NK-92 (cell line): ENCODE measurements around the gene CR1.
"Not testable (repeated sequence)": the region's sequence is repeated elsewhere in the genome, so short reads cannot be mapped to it uniquely, and the experiment has no call there.

Experiments used
- DNase-seq: peaks from one replicate; lab custom pipeline; 2025; ENCODE audit not compliant: unreplicated experiment; lab: John Stamatoyannopoulos, UW

Gene CR1

GRCh38 chr1:207669528-207670009 is 173.6 kb downstream of the CR1 start:
- no peak for DNase-seq

GRCh38 chr1:207670192-207670591 is 174.2 kb downstream of the CR1 start:
- no peak for DNase-seq

GRCh38 chr1:207670997-207671396 is 175.0 kb downstream of the CR1 start:
- DNase-seq = no peak

GRCh38 chr1:207672522-207673130 is 176.7 kb downstream of the CR1 start:
- DNase-seq = no peak

GRCh38 chr1:207673399-207673798 is 177.4 kb downstream of the CR1 start:
- no peak for DNase-seq

- no peak for DNase-seq
Observed at GRCh38 chr1:207676153-207676552, 180.2 kb downstream of the CR1 start.

- not testable (repeated sequence) for DNase-seq
Observed at GRCh38 chr1:207680590-207681388, 184.8 kb downstream of the CR1 start.

GRCh38 chr1:207682872-207683434 is 187.0 kb downstream of the CR1 start:
- DNase-seq = not testable (repeated sequence)

GRCh38 chr1:207690551-207690950 is 194.6 kb downstream of the CR1 start:
- not testable (repeated sequence) for DNase-seq

GRCh38 chr1:207691010-207691409 is 195.1 kb downstream of the CR1 start:
- no peak for DNase-seq
